HG03045 (cell line): ENCODE results near the gene MSRB1.
"Not testable (repeated sequence)": the region's sequence is repeated elsewhere in the genome, so short reads cannot be mapped to it uniquely, and the experiment has no call there.

ENCODE experiments used
- ATAC-seq: cut with Tn5 transposase; IDR thresholded peaks from one replicate; pipeline ENCODE4 v1.9.1; 2021; ENCODE audit warnings: mild to moderate bottlenecking, moderate library complexity; ENCODE audit not compliant: unreplicated experiment

Gene MSRB1

GRCh38 chr16:1941162-1942046 is 1.6 kb downstream of the MSRB1 start:
- no peak for ATAC-seq

DNA sequence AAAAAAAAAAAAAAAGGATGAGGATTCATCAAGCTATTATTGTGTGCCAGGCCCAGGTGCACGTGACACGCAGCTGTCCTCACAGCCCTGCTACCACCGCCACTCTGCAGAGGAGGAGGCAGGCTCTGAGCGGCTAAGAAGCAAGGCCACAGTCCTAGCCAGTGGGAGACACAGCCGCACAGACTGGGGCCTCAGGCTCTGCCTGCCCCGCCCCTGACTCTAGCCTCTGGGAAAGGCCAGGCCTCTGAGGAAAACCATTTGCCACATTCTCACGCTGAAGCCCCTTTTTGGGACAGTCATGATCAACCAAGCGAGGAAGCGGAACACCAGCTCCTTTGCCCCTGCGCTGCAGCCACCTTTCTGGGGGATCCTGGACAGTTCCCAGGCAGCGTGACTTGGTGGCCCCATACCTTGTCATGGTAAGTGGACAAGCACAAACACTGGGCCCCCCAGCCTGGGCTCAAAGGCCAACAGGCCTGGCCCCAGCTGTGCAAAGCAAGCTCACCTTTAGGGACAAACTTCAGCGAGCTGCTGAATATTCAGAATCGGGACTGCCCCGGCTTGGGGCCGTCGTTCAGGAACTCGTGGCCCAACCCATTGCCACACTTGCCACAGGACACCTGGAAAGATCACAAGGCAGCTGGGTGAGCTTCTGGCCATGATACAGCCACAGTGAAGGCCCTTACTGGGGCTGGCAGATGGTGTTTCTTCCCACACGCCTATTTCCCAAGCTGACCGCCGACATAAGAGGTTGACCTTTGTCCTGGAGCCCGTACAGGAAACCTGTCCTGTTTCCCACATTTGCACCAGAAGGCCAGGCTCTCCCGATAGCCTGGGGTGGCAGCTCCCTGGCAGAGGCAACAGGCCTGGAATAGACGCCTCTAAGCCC is 2.5 kb downstream of the MSRB1 start:
- no peak for ATAC-seq

- ATAC-seq: not testable (repeated sequence)
Measured at GRCh38 chr16:1939833-1940232, 3.2 kb downstream of the MSRB1 start.

GRCh38 chr16:1938910-1939309 is 4.1 kb downstream of the MSRB1 start:
- no peak for ATAC-seq

DNA sequence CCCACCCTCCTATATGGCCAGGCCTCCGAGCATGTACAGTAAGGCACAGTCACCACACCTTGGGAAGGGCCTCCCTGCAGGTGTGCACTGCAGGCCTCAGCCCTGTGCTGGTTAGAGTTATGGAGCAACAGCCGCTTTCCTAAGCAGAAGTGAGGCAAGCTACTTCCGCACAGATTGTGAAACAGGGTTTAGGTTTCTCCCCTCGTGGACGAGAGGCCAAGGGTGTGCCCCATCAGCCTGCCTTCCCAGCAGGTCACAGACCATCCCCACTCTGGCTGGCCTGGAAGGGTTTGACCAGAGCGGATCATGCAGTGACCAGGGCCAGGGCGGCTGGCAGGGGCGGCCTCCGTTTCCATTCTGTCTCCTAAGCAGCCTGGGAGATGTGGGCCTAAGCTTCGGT is 4.7 kb downstream of the MSRB1 start:
- ATAC-seq: no peak

DNA sequence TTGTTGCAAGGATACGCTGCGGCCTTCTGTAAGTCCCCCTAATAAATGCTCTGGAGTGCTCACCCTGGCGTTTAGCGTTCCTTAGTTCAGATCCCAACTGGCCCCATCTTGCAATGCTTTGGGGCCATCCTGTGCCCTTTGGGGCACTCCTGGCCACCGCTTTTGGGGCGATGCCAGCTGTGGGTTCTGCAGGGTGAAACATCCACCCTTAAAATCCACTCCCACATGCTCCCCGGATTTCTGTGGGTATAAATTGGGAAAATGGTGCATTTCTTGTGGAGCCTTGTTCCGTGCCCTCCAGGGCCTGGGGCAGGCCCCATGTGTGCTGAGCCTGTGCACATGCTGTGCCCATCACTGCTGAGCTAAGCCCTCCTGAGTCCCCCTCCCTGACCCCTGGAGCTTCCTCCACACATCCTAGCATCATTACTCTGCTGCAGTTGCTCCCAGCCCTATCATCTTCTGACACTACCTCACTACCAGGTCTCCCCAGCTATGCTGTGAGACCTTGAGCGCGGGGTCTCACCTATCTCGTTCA is 6.0 kb downstream of the MSRB1 start:
- no peak for ATAC-seq

DNA sequence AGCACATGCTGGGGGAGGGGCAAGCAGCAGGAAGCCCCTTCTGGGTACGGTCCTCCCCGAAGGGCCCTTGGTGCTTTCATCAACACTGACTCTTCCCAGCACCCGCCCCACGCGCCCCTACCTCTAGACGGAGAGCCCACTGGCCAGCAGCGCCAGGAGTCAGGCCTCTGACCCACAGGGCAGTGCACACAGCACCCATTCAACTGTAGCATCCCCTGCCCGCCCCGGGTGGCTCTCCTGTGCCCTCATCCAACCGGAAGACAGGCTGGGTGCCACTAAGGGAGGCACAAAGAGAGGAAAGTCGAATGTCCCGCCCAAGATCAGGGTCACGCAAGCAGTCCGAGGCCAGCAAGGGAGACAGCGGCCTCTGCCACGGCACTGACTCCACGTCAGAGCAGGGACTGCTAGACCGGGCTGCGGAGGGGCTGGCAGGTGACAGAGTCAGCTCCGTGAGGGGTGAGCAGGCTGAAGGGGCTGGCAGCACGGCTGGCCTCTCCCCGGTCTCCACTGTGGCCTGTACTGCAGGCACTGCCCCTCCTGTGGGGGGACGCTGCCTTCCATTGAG is 9.8 kb downstream of the MSRB1 start:
- no peak for ATAC-seq

GRCh38 chr16:1932050-1933028 is 10.7 kb downstream of the MSRB1 start:
- no peak for ATAC-seq

GRCh38 chr16:1930338-1930720 is 12.7 kb downstream of the MSRB1 start:
- no peak for ATAC-seq

DNA sequence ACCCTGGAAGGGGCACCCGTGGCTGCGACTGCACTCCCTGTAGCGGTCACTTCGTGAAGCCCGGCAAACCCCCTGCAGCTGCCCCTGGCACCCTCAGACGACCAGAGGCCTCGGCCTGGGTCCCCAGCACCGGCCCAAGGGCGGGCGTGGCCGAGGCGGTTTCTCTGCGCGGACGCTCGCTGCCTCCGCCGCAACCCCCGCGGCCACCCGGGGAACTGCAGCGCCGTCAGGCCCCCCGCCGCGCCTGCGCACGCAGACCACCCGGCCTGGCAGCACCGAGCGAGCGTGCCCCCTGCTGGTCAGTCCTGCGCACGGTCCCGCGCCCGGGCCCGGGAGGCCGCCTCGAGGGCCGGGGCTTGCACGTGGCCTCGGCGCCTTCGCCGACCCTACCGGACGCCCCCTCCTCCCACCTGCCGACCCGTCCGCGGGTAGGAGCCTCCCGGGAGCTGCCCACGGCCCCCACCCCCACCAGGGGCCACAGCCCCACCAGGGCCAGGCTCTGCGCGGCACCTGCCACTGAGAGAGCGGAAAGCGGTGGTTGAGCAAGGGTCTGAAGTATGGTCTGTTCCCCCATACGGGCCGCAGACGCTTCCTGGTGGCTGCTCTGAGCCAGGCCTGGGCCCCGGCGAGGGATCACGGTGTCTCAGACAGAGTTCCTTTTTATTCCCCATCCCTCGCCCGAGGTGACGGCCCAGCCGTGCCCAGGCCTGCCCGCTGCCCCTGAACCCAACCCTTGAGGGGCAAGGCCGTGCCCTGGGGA is 13.2 kb downstream of the MSRB1 start:
- peak; percentile 87 for ATAC-seq

GRCh38 chr16:1929105-1929504 is 13.9 kb downstream of the MSRB1 start:
- no peak for ATAC-seq

GRCh38 chr16:1926271-1926670 is 16.7 kb downstream of the MSRB1 start:
- no peak for ATAC-seq

- no peak for ATAC-seq
Measured at GRCh38 chr16:1924095-1924494, 18.9 kb downstream of the MSRB1 start.

DNA sequence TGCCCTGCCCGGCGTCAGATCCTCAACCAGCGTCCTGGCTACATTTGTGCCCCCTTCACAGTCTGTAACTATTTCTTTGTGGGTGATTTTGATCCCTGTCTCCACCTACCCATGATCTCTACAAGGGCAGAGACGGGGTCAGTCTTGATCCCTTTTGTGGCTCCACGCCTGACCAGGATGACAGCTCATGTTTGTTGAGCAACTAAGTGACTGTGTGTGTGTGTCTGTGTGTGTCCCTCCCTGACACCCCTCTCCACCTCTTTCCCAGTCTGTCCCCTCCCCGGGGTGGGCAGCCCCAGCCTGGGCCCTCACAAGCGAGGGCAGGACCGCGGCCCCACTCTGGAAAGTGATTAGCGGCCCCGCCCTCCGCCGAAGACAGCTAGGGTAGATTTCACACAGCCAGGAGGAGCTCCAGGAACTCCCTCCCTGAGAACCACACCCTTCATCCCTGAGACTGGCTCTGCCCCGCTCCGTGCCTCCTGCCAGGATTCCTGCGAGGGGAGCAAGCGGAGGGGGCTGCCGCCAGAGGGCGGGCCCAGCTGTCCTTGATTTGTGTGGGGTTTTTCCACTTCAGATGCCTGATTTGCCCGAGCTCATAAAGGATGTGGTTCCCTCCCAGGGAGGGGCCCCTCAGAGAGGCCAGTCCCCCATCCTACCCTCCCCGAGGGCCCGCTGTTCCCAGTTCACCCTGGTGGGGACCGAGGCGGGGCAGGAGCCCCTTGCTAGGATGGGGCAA is 19.5 kb downstream of the MSRB1 start:
- no peak for ATAC-seq

DNA sequence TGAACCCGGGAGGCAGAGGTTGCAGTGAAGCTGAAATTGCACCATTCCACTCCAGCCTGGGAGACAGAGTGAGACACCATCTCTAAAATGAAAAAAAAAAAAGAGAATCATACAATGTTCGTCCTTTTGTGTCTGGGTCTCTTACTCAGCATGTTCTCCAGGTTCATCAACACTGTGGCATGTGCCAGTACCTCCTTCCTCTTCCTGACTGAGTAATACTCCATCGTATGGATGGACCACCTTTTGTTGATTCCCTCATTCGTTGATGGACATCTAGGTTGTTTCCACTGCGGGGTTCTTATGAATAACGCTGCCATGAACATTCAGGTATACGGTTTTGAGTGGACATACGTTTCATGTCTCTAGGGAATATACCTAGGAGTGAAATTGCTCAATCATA is 20.6 kb downstream of the MSRB1 start:
- ATAC-seq: no peak

GRCh38 chr16:1920727-1921171 is 22.2 kb downstream of the MSRB1 start:
- ATAC-seq: no peak

GRCh38 chr16:1920122-1920521 is 22.9 kb downstream of the MSRB1 start:
- not testable (repeated sequence) for ATAC-seq

DNA sequence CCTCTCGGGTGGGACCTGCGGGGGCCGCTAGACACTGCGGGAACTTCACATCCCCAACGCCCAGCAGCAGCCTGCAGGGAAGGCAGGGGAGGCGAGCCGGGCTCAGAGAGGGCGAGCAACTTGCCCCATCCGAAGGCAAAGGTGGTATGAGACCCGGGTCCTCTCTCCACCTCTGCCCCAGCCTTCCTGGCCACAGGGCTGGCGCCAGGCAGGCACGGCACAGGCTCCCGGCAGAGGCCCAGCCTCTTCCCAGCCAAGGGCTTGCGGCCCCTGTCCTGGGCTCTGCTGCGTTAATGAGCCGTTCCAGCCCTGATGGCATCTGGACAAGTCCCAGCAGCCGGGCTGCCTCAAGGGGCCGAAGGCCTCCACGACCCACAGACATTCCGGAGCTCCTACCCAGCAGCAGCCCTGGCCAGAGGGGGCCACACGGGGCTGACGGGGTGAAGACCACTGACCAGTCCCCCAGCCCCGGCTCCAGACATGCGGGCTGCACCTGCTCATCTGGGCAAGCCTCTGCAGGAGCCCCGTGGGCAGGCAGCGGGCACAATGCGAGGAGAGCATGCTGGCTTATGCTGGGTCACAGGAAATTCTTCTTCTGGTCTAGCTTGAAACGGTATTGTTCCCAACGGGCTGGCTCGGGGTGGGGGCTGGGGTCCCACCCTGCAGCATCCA is 23.5 kb downstream of the MSRB1 start:
- ATAC-seq: no peak
